ENCODE measurements around the gene CCL5. TPM values are rescaled to one million over a fixed set of nuclear protein-coding genes. Genes with fewer than 3 reads are reported as not detected.

CCL5 gene
- total and polyA plus RNA-seq, 7 donors = 1.8 to 15.5 (median 2.9) TPM; not detected in 1

GRCh38 chr17:35842239-35842638, 37.9 kb downstream of the CCL5 start:
- Histone ChIP-seq H3K36me3 (peaks cover 37 to 100% (median 66%) of the 10 kb centered on the region in 4 donors), H3K27ac (no peak overlapping the region), H3K4me3 (no peak overlapping the region), H3K27me3 (no peaks in the 10 kb centered on the region), H3K9me3 (no peaks in the 10 kb centered on the region), H3K4me1 (no peaks in the 10 kb centered on the region)
- intact Hi-C loops (cut with DNase I) = no loop called here
- 98 to 99% methylated on average over 5 of the region's 5 CpGs for WGBS, 2 donors
- no peak for DNase-seq
- TF ChIP-seq POLR2AphosphoS5 (IDR thresholded peaks at IDR 0.05) (no peak), EP300 (IDR thresholded peaks at IDR 0.05) (no peak), POLR2A (IDR thresholded peaks at IDR 0.05) (no peak), CTCF (IDR thresholded peaks at IDR 0.05) (no peak)

DNA sequence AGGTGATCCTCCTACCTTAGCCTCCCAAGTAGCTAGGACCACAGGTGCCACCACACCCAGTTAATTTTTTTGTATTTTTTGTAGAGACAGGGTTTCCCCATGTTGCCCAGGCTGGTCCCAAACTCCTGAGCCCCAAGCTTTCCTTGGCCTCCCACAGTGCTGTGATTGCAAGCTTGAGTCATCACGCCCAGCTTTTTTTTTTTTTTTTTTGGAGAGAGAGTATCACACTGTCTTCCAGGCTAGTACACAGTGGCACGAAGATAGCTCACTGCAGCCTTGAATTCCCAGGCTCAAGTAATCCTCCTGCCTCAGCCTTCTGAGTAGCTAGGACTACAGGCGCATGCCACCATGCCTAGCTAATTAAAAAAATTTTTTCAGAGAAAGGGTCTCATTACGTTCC, 38.7 kb downstream of the CCL5 start:
- intact Hi-C loops (cut with DNase I) = no loop called here
- H3K27me3 ChIP-seq = no peaks in the 10 kb centered on the region
- H3K4me3 ChIP-seq = no peak overlapping the region
- H3K27ac ChIP-seq = no peak overlapping the region
- H3K4me1 ChIP-seq = no peaks in the 10 kb centered on the region
- no peak for TF ChIP-seq POLR2AphosphoS5 (IDR thresholded peaks at IDR 0.05)
- no peak for TF ChIP-seq EP300 (IDR thresholded peaks at IDR 0.05)
- TF ChIP-seq CTCF (IDR thresholded peaks at IDR 0.05) = no peak
- TF ChIP-seq POLR2A (IDR thresholded peaks at IDR 0.05) = no peak
- DNase-seq = no peak
- H3K9me3 ChIP-seq = no peaks in the 10 kb centered on the region
- 89 to 93% methylated on average over 4 of the region's 4 CpGs for WGBS, 2 donors
- peaks cover 38 to 100% (median 73%) of the 10 kb centered on the region in 4 donors for H3K36me3 ChIP-seq

DNA sequence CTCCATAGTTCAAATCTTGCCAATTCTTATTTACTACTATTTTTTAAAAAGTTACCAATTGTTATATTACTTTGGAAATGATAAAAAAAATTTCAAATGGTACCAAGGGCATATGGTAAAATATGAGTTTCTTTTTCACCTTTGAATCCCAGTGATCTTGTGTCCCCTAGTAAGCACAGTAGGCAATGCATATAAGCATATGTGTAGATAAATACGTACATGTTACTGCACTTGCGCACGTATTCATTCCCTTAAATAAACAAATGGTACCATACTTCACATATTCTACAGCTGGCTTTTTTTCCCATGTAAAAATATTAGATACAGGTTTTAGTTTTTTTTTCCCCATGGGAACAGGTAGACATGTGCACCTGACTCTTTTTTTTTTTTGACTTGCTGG, 39.1 kb downstream of the CCL5 start:
- Histone ChIP-seq H3K9me3 (no peaks in the 10 kb centered on the region), H3K27me3 (no peaks in the 10 kb centered on the region), H3K36me3 (peaks cover 34 to 100% (median 73%) of the 10 kb centered on the region in 4 donors), H3K4me1 (no peaks in the 10 kb centered on the region), H3K27ac (no peak overlapping the region), H3K4me3 (no peak overlapping the region)
- no peak for DNase-seq
- intact Hi-C loops (cut with DNase I) = no loop called here
- WGBS, 2 donors = 79 to 92% methylated on average over 3 of the region's 3 CpGs
- no peak for TF ChIP-seq CTCF (IDR thresholded peaks at IDR 0.05)
- TF ChIP-seq POLR2AphosphoS5 (IDR thresholded peaks at IDR 0.05) = no peak
- TF ChIP-seq EP300 (IDR thresholded peaks at IDR 0.05) = no peak
- no peak for TF ChIP-seq POLR2A (IDR thresholded peaks at IDR 0.05)

GRCh38 chr17:35825206-35825605, 55.0 kb downstream of the CCL5 start:
- H3K27me3 ChIP-seq = no peaks in the 10 kb centered on the region
- no peaks in the 10 kb centered on the region for H3K9me3 ChIP-seq
- H3K4me3 ChIP-seq = no peak overlapping the region
- DNase-seq = no peak
- TF ChIP-seq POLR2AphosphoS5 (IDR thresholded peaks at IDR 0.05) (no peak), EP300 (IDR thresholded peaks at IDR 0.05) (no peak), POLR2A (IDR thresholded peaks at IDR 0.05) (no peak), CTCF (IDR thresholded peaks at IDR 0.05) (no peak)
- 96 to 97% methylated on average over 1 of the region's 1 CpG for WGBS, 2 donors
- H3K36me3 ChIP-seq = peaks cover 5 to 79% (median 20%) of the 10 kb centered on the region in 4 donors
- no peak overlapping the region for H3K27ac ChIP-seq
- peaks cover 0 to under 1% (median 0%) of the 10 kb centered on the region in 4 donors for H3K4me1 ChIP-seq
- intact Hi-C loops (cut with DNase I) = no loop called here

Small RNAs within 50 kb of the gene (small RNA-seq; reads per million reads assigned to genes)
- gene RF00100 = 37.2 to 997 (median 149) reads per million in 3 donors

Other genes starting within 250 kb of the CCL5 start
- gene RASL10B, start 148.7 kb downstream of the CCL5 start, total RNA-seq = 1 to 10 TPM; 3.6 to 5.5 (median 3.8) TPM
- gene RASL10B, start 148.7 kb downstream of the CCL5 start, polyA plus RNA-seq = 1 to 10 TPM in 1 of 3 donors, under 1 TPM in 1, not detected in 1; 0.60 to 1.8 TPM
- not detected for gene GAS2L2, start 127.1 kb downstream of the CCL5 start, total RNA-seq
- under 1 TPM in 1 of 3 donors, not detected in 2; 0.06 TPM for gene GAS2L2, start 127.1 kb downstream of the CCL5 start, polyA plus RNA-seq
- gene C17orf50, start 119.5 kb downstream of the CCL5 start, total RNA-seq = not detected
- gene C17orf50, start 119.5 kb downstream of the CCL5 start, polyA plus RNA-seq = under 1 TPM in 1 of 3 donors, not detected in 2; 0.07 TPM
- 10 to 100 TPM; 15.8 to 60.8 (median 40.5) TPM for gene MMP28, start 84.7 kb downstream of the CCL5 start, total RNA-seq
- gene MMP28, start 84.7 kb downstream of the CCL5 start, polyA plus RNA-seq = 10 to 100 TPM; 24.0 to 52.9 (median 30.3) TPM
- gene TAF15, start 70.9 kb downstream of the CCL5 start, total RNA-seq = 10 to 100 TPM; 58.1 to 85.9 (median 71.3) TPM
- 100 to 1,000 TPM in 1 of 3 donors, 10 to 100 TPM in 2; 55.9 to 147 (median 58.7) TPM for gene TAF15, start 70.9 kb downstream of the CCL5 start, polyA plus RNA-seq
- gene HEATR9, start 11.5 kb downstream of the CCL5 start, total RNA-seq = not detected
- under 1 TPM in 1 of 3 donors, not detected in 2; 0.06 TPM for gene HEATR9, start 11.5 kb downstream of the CCL5 start, polyA plus RNA-seq
- gene RDM1, start 50.4 kb upstream of the CCL5 start, total RNA-seq = not detected
- gene RDM1, start 50.4 kb upstream of the CCL5 start, polyA plus RNA-seq = 1 to 10 TPM in 1 of 3 donors, under 1 TPM in 1, not detected in 1; 0.92 to 3.6 TPM
- not detected for gene LYZL6, start 63.4 kb upstream of the CCL5 start, total RNA-seq
- not detected for gene LYZL6, start 63.4 kb upstream of the CCL5 start, polyA plus RNA-seq
- gene CCL16, start 101.1 kb upstream of the CCL5 start, total RNA-seq = 1 to 10 TPM in 1 of 4 donors, not detected in 3; 1.1 TPM
- under 1 TPM in 1 of 3 donors, not detected in 2; 0.10 TPM for gene CCL16, start 101.1 kb upstream of the CCL5 start, polyA plus RNA-seq
- 10 to 100 TPM; 13.0 to 30.0 (median 23.7) TPM for gene CCL14, start 106.4 kb upstream of the CCL5 start, total RNA-seq
- 10 to 100 TPM in 1 of 3 donors, under 1 TPM in 1, not detected in 1; 0.60 to 14.2 TPM for gene CCL14, start 106.4 kb upstream of the CCL5 start, polyA plus RNA-seq
- not detected for gene CCL15, start 121.2 kb upstream of the CCL5 start, total RNA-seq
- gene CCL15, start 121.2 kb upstream of the CCL5 start, polyA plus RNA-seq = 10 to 100 TPM; 30.1 to 37.2 (median 33.7) TPM
- 1 to 10 TPM in 3 of 4 donors, under 1 TPM in 1; 0.82 to 8.6 (median 4.2) TPM for gene CCL23, start 137.6 kb upstream of the CCL5 start, total RNA-seq
- 10 to 100 TPM in 1 of 3 donors, not detected in 2; 18.6 TPM for gene CCL23, start 137.6 kb upstream of the CCL5 start, polyA plus RNA-seq
- gene CCL18, start 183.9 kb upstream of the CCL5 start, total RNA-seq = 1 to 10 TPM in 3 of 4 donors, not detected in 1; 1.4 to 2.9 (median 2.8) TPM
- 10 to 100 TPM in 1 of 3 donors, 1 to 10 TPM in 2; 1.8 to 52.7 (median 4.9) TPM for gene CCL18, start 183.9 kb upstream of the CCL5 start, polyA plus RNA-seq
- gene CCL3, start 209.8 kb upstream of the CCL5 start, total RNA-seq = 1 to 10 TPM in 3 of 4 donors, not detected in 1; 1.2 to 2.4 (median 1.4) TPM
- gene CCL3, start 209.8 kb upstream of the CCL5 start, polyA plus RNA-seq = 10 to 100 TPM in 1 of 3 donors, 1 to 10 TPM in 2; 3.6 to 22.4 (median 9.6) TPM
- gene CCL4, start 223.5 kb upstream of the CCL5 start, total RNA-seq = 1 to 10 TPM in 2 of 4 donors, under 1 TPM in 1, not detected in 1; 0.16 to 3.7 (median 1.1) TPM
- 10 to 100 TPM in 1 of 3 donors, 1 to 10 TPM in 2; 2.4 to 12.7 (median 5.1) TPM for gene CCL4, start 223.5 kb upstream of the CCL5 start, polyA plus RNA-seq

All from sigmoid colon (tissue), 7 donors.